ENCODE measurements around the gene SPRR2F.

The SPRR2F gene, protein sequence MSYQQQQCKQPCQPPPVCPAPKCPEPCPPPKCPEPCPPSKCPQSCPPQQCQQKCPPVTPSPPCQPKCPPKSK

DNA sequence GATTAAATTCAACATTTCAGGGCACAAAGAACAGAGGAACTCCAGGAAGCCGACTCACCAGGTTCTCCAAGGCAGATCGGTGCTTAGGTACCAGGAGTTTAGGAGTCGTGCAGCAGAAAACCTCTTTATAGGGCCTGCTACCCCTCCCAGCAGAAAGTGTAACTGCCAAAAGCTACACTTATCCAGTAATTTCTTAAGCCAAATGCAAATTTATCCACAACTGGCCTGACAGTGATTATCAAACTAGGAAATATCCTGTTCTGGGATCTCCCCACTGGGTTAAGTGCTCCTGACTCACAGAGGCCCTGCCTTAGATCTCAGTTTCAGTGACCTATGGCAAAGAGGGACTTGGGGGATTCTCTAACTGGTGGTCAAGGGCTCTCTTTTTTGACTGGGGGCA is at the start of gene SPRR2F:
Gene SPRR2F, minus strand, starts transcription at position 101 of the 400 bp plus-strand sequence. CDS start 783 bp downstream, outside the sequence.
- TF ChIP-seq, protein P1, sequence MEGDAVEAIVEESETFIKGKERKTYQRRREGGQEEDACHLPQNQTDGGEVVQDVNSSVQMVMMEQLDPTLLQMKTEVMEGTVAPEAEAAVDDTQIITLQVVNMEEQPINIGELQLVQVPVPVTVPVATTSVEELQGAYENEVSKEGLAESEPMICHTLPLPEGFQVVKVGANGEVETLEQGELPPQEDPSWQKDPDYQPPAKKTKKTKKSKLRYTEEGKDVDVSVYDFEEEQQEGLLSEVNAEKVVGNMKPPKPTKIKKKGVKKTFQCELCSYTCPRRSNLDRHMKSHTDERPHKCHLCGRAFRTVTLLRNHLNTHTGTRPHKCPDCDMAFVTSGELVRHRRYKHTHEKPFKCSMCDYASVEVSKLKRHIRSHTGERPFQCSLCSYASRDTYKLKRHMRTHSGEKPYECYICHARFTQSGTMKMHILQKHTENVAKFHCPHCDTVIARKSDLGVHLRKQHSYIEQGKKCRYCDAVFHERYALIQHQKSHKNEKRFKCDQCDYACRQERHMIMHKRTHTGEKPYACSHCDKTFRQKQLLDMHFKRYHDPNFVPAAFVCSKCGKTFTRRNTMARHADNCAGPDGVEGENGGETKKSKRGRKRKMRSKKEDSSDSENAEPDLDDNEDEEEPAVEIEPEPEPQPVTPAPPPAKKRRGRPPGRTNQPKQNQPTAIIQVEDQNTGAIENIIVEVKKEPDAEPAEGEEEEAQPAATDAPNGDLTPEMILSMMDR (conservative IDR thresholded peaks at IDR 0.05; ENCODE audit: low read depth, low read length): no peak
- no peak for DNase-seq (ENCODE audit: low read depth)
- no peak within 1 kb of the TSS for H3K4me3 ChIP-seq (ENCODE audit: low read length)

DNA sequence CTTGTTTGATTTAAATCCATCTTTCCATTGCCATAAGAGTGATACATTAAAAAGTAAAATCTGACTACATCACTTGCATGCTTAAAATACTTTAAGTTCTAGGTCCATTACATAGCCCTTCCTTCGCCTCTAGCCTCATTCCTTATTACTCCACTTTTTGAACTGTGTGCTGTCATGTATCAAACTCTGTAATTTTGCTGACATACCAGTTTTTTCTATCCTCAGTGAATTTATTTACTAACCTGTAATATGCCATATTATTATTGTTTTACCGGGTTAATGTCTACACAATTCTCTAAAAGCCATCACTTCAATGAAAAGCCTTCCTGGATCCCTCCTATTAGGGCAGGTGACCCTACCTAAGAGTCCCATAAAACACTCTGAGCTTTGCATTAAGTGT is 42.2 kb upstream of the SPRR2F start:
- TF ChIP-seq, protein P1 (conservative IDR thresholded peaks at IDR 0.05; ENCODE audit: low read depth, low read length): no peak
- no peak overlapping the region for H3K4me3 ChIP-seq (ENCODE audit: low read length)

DNA sequence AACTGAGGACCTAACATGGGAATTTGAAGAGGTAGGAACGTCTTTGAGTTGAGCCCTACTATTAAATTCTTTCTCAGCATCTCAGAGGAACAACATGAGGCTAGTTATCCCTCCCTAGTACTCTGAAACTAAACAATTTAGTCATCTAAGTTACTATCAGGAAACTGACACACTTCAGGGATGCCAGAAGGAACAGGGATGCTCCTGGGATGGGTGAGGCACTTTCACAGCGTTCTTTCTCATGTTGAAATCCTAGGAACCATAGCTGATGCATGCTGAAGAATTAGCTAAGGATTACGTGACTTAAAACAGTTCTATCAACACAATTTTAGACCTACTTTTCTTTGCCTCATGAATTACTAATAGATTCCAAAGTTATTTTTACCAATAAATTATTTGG is 39.2 kb upstream of the SPRR2F start:
- TF ChIP-seq, protein P1 (conservative IDR thresholded peaks at IDR 0.05; ENCODE audit: low read depth, low read length): no peak
- no peak for DNase-seq (ENCODE audit: low read depth)
- H3K4me3 ChIP-seq (ENCODE audit: low read length): no peak overlapping the region

More for the DNA sequence above, 42.2 kb upstream of the SPRR2F start:
- no peak for DNase-seq (ENCODE audit: low read depth)

DNA sequence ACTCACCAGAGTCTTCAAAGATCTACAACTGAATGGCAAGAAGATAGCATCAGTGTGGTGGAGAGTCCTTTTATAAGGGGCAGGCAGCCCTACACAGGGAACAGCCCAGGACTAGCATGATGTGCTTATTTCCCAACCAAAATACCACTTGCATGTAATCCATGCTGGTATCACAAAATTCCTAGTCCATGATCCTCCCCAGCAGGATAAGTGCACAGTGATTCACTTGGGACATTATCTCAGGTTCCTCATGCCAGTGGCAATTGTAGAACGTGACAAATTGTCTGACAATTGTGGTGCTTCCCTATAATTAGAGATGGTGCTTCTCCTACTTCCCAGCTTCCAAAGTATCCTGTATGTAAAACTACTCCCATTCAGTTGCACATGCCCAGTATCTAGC is 37.5 kb upstream of the SPRR2F start, which contains the start of gene SPRR2G:
Gene SPRR2G, minus strand, starts transcription at position 45 of the 400 bp plus-strand sequence. CDS start 780 bp downstream, outside the sequence.
- TF ChIP-seq, protein P1 (conservative IDR thresholded peaks at IDR 0.05; ENCODE audit: low read depth, low read length): no peak
- H3K4me3 ChIP-seq (ENCODE audit: low read length): no peak within 1 kb of the TSS
- DNase-seq (ENCODE audit: low read depth): no peak

DNA sequence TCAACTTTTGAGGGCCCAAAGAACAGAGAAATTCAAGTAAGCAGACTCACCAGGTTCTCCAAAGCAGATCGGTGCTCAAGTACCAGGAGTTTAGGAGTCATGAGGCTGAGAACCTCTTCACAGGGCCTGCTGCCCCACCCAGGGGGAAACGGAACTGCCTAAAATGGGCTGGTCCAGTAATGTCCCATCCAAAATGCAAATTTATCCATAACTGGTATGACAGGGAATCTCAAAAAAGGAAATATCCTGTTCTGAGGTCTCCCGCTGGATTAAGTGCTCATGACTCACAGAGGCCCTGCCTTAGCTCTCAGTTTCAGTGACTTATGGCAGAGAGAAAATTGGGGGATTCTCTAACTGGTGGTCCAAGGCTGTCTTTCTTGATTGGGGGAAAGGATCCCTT is 28.1 kb upstream of the SPRR2F start:
- H3K4me3 ChIP-seq (ENCODE audit: low read length): no peak overlapping the region
- no peak for DNase-seq (ENCODE audit: low read depth)
- TF ChIP-seq, protein P1 (conservative IDR thresholded peaks at IDR 0.05; ENCODE audit: low read depth, low read length): no peak

DNA sequence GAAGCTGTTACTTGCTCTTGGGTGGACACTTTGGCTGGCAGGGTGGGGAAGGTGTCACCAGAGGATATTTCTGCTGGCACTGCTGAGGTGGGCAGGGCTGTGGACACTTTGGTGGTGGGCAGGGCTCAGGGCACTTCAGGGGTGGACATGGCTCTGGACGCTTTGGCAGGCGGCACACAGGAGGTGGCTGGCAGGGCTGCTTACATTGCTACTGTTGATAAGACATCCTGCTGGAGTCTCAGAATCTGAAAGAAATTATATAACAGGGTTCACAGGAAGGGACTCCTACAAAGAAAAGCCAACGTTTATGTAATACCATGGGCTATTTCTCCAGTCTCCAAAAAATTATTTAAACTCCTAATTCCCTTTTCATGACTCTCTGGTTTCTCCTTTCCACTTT is 27.2 kb upstream of the SPRR2F start:
- TF ChIP-seq, protein P1 (conservative IDR thresholded peaks at IDR 0.05; ENCODE audit: low read depth, low read length): no peak
- H3K4me3 ChIP-seq (ENCODE audit: low read length): no peak overlapping the region
- DNase-seq (ENCODE audit: low read depth): no peak

DNA sequence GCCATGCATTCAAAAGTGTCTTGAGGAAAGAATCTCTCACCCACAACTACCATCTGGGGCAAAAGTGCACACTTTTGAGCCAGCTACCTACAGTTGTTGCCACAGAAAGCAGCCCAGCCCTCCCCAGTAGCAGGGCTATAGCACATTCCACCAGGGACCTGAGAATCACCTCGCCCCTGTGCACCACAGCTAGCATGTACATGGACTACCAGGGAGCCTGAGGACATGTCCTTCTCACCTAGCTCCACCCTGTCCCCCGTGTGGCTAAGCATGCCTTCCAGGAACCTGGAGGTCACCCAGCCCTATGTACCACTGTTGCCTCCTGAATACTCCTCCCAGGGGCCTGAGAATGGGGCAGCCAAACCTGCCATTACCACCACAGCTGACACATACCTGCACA is 20.4 kb upstream of the SPRR2F start:
- DNase-seq (ENCODE audit: low read depth): no peak
- TF ChIP-seq, protein P1 (conservative IDR thresholded peaks at IDR 0.05; ENCODE audit: low read depth, low read length): no peak

More for the DNA sequence above, 20.4 kb upstream of the SPRR2F start:
- H3K4me3 ChIP-seq (ENCODE audit: low read length): no peak overlapping the region
